ENCODE data around the gene SLX4IP.
A peak's percentile ranks its signal among the peaks of the same experiment; 100 is the strongest.
"Not testable (repeated sequence)": the region's sequence is repeated elsewhere in the genome, so short reads cannot be mapped to it uniquely, and the experiment has no call there.

SLX4IP gene

DNA sequence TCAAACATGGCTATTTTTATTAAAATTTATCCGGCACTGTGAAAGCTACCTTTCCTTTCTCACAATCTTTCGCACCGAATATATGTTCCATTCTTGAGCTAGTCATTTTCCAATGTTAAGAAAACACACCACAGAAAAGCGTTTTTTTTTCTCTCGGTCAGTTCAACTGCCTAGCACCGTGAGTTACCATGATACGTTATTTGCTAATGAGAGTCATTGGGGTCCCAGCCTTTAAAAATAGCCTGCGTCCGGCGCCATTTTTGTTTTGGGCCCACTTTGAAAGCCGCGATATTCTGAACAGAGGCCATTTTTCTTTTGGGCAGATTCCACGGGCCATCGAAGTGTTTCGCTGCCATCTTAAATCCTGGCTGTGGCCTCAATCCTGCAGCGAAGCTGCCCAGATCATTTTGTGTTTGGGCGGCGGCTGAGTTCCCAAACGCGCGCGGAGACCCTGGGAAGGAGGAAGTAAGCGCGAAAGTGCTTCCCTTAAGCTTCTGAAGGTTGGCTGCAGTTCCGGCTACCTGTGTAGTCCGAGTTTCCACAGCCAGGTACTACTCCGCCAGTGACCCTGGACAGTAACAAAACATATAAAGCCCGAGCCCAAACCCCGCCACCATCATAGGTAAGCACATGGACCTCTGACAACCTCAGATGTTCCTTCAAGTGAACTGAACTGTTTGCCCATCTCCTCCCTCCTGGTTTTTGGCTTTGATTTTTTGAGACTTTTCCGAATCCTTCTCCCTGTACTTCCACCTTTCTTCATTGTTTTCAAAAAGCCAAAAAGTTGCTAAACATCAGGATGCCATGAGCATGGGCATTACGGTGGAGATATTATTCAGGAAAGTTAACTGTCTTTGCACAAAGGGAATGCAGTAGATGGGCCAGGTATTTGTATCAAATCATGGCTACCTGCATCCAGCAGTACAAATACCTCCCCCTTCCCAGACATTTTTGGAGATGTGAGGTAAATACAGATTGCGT is at the start of gene SLX4IP:
Gene SLX4IP (plus strand): TSS at position 474 of the 981 bp plus-strand sequence. CDS start 22,900 bp downstream, outside the sequence.
- peak; percentile 89 for DNase-seq

DNA sequence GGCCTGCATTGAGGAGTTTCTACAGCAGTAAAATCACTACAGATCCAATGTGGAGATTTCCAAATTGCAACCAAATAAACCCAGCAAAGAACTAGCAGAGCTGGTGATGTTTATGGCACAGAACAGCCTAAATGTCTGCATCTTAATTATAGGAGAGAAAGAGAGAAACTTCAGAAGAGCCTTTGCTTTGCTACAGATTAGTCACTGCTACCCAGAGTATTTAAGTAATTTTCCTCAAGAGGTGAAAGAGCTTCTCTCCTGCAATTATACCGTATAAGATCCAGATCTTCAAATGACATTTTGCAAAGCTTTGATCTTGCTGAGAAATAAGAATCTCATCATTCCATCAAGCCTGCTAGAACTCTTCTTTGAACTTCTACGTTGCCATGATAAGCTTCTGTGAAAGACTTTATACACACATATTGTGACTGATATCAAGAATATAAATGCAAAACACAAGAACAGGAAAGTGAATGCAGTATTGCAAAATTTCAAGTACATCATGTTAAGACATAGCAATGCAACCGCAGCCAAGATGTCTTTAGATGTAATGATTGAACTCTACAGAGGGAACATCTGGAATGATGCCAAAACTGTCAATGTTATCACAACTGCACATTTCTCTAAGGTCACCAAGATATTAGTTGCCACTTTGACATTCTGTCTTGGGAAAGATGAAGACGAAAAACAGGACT is 49.1 kb upstream of the SLX4IP start:
- DNase-seq = no peak

DNA sequence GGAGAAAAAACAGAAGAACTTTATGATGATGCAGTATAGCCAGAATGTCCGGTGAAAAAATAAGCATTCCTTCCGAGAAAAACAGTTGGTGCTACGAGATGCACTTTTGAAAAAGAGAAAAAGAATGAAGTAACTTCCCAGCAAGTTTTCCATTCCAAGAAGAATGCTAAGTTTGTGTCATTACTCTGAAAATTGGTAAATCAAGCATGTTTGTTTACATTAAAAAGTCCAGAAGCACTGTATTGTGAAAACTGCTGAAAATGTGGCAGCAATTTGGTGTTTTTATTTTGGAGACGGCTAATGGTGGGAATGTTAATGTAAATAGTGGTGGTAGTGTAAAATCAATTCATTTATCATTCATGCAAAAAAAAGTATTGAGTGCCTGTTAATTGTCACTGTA is 47.4 kb upstream of the SLX4IP start:
- no peak for DNase-seq

DNA sequence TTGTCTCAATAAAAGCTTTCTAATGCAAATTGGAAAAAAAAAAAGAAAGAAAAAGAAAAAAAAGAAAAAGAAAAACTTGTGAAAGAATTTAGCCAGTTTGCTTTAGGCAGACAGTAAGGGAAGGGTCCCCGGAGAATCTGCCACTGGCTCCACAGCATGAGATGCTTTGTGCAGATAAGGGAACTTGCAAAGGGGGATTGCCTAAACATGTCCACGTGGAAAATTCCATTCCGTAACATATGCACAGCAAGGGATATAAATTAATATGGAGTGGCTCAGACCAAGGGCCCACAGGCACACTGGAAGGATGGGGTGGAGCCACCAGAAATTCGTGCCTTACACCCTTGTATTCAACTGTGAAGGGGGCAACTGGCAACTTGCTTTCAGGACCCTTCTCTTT is 46.5 kb upstream of the SLX4IP start:
- no peak for DNase-seq

DNA sequence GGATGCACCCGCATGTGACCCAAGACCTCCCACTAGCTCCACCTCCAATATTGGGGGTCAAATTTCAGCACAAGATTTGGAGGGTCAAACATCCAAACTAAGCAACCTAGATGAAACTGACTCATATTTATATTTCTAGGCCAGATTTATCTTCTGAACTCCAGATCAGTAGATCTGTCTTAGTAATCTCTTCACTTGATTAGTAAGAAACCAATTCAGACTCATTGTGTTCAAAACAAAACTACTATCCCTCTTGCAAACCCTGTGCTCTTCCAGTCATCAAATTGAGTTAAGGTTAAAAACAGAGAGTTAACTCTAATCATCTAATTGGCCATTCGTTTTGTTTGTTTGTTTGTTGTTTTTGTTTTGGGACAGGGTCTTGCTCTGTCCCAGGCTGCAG is 44.4 kb upstream of the SLX4IP start:
- no peak for DNase-seq

DNA sequence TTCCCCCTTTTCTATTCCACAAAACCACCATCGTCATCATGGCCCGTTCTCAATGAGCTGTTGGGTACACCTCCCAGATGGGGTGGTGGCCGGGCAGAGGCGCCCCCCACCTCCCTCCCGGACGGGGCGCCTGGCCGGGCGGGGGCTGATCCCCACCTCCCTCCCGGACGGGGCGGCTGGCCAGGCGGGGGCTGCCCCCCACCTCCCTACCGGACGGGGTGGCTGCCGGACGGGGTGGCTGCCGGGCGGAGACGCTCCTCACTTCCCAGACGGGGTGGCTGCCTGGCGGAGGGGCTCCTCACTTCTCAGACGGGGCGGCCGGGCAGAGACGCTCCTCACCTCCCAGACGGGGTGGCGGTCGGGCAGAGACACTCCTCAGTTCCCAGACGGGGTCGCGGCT is 40.4 kb upstream of the SLX4IP start:
- not testable (repeated sequence) for DNase-seq

DNA sequence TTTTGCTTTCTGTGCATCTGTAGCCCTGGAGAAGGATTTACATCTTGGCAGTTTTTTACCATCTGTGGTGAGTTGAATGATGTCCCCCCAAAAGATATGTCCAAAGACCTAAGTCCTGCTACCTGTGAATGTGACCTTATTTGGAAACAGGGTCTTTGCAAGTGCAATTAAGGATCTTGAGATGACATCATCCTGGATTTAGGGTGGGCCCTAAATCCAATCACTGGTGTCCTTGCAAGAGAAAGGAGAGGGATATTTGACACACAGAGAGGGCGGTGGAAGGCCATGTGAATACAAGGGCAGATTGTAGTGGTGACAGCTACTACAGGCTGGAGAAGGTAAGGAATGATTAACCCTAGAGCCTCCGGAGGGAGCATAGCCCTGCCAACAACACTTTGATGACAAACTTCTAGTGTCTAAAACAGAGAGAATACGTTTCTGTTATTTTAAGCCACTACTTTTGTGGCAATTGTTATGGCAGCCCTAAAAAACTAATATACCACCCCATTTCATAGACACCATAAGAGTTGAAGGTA is 36.2 kb upstream of the SLX4IP start:
- no peak for DNase-seq

- DNase-seq = no peak
Observed at GRCh38 chr20:10402938-10403608, 32.0 kb upstream of the SLX4IP start.

DNA sequence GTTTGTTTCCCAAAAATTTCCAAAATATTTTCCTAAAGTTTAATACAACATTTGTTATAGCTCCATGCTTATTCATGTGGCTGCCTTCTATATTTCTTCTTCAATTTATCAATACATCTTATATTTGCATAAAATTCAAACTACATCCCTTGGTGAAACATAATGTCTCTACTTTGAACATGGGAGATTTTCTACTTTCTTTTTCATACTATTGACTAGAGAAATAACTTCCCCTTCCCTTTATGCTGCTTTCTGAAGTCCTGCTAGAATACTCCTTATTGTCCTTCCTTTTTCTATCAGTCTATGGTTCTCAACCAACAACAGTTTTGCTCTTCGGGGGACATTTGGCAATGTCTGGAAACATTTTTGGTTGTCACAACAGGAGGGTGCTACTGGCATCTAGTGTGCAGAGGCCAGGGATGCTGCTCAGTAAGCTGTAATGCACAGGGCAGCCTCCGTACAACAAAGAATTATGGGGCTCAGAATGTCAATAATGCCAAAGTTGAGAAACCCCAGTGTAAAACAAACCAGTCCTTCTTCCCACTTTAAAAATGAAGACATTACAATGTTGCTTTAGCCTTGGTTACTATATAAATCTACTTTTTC is 31.0 kb upstream of the SLX4IP start:
- DNase-seq = no peak

- no peak for DNase-seq
Observed at GRCh38 chr20:10404959-10405530, 30.1 kb upstream of the SLX4IP start.

DNA sequence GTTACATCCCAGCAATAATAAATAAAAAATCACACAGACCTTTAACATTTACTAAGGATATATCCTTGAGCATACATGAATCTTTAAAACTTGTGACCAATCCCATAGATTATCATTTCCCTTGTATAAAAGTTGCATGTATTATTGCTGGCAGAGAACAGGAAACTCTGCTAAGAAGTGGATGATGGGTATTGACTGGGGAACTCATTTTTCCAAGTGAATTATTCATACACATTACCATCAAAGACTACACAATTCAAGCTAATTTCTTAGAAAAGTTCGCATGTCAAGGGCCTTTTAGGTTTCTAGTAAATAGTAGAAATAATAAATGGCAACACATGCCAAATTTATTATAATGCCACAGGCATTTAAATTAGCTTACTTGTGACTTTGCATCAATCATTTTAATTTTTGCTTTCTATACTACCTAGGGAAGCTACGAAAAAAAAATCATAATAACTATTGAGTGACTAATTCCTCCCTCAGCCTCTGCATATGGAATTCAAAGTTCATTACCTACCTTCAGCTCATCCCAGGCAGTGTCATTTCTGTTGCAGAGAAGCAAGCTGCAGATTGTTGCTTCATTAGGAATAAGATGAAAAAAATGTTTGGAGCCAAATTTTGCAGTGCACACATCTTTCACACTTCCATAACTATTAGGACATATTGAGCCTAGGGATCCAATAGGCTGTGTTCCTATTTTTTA is 26.8 kb upstream of the SLX4IP start:
- no peak for DNase-seq

DNA sequence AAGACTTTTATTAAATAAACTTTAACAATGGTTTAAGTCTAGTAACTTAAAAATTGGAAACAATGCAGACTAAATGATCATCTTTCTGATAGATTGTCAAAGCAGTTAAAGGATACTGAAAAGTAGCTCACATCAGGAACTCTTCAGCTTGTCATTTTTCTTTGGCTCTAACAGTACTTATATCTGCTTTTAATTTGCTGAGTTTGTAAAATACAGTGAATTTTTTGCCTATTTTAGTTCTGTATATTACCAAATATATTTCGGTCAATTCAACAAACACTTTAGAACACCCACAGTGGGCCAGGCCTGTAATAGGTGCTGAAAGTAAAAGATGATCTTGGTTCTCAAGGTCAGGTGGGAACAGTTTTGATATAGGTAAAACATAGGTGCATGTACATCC is 23.4 kb upstream of the SLX4IP start:
- no peak for DNase-seq

DNA sequence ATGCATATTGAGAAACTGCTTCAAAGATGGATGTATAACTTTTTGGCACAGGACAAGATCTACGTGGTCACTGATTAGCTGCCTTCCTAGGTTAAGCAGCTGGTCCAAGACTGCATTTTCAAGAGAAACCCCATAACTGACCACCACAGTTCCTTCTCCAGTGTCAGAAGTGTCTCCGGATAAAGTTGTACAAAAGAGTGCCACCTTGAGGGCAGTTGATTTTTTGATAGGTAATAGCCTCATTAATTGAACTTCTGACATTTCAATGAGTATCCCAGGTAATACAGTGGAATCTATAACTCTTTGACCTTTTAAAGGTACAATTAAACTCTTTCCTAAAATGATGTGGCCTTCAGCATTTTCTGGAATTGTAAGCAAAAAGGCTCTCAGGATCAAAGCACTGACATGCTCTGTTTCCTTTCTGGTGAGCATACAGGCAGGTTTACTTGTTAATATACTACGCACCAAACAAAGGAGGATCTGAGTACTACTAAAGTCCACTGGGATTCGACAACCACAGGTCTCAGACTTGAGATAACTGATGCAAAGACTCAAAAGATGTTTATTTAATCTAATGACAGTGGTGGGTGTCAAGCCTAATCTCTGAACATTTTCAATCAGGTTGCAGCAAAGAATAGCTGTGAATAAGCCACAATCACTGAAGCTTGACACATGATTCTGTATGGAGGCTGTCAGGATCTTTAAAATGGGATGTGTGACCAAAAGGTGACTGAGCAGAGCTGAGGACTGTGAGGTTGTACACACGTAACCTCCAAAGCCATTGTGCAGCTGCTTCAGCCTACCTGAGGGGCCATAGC is 22.3 kb upstream of the SLX4IP start:
- no peak for DNase-seq

- DNase-seq = no peak
Observed at GRCh38 chr20:10415013-10415650, 20.0 kb upstream of the SLX4IP start.

- DNase-seq = not testable (repeated sequence)
Observed at GRCh38 chr20:10417218-10417617, 17.9 kb upstream of the SLX4IP start.

- no peak for DNase-seq
Observed at GRCh38 chr20:10419550-10420133, 15.5 kb upstream of the SLX4IP start.

GRCh38 chr20:10423735-10424134 is 11.4 kb upstream of the SLX4IP start:
- DNase-seq = no peak

DNA sequence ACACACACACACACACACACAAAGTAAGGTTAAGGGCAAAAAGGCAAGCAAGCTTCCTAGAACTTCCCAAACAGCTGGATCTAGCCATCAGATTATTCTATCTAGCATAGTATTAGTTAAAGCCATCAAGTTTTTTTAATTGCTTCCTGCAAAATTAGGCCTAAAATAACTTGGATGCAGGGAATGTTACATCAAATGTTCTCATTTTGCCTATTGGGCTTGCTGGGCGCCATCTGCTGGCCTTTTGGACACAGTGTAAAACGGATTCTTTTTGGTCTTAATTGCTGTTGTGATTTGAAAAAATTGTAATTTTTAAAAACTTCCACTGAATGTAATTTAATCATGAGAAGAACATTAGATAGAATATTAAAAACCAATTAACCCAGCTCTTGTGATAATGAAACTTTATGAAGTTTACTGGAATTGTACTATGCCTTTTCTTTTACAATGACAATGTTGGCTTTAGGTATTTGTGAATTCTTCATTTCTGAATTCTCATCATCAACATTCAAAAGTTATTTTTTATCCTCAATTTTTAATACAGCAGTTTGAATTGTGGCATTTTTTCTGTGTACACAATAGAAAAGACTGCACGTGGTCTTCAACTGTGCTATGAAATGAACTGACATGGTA is 7.9 kb upstream of the SLX4IP start:
- DNase-seq = peak; percentile 62

DNA sequence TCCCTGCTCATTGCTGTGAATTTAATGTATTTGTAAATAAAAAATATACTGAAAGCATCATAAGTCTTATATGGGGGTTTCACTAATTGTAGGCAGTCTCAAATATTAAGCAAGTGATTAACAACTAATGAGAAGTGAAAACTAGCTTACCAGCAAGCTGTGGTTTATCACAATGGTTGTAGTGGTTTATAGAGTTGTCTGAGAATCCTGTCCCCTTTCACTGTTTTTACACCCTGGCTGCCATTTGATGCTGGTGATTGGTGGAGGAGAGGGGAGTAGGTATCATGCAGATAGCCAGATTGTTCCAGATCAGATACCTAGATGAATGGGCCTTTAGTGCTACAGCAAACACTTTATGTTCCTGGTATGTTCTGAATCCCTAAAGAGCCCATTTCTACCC is 7.1 kb upstream of the SLX4IP start:
- DNase-seq = no peak

Data from NCI-H1694 (cell line).